WTC11 (cell line): ENCODE results near the gene ADGRA1. TPM values are rescaled to one million over a fixed set of nuclear protein-coding genes. Genes with fewer than 3 reads are reported as not detected.

Experiments used
- ATAC-seq: fragments of 200-7000 bp; cut with Tn5 transposase; 2 replicates; pipeline ENCODE4 v1.10.0; 2021; ENCODE audit warnings: mild to moderate bottlenecking, moderate library complexity
- CTCF ChIA-PET: fragments of 300-600 bp; sonication (Branson Sonifier 250); formaldehyde crosslinking; loops from one replicate; lab custom pipeline; 2021; ENCODE audit warnings: antibody characterized with exemption; lab: Charles Lee
- POLR2A ChIA-PET: fragments of 350-600 bp; sonication (Branson Sonifier 250); formaldehyde crosslinking; loops from one replicate; lab custom pipeline; 2021; ENCODE audit warnings: antibody characterized with exemption; lab: Charles Lee
- DNase-seq: peaks from one replicate; pipeline ENCODE4 v3.0.0; 2021; ENCODE audit warnings: low spot score
- H3K27ac Mint-ChIP-seq: 2 replicates; pipeline ENCODE4 v1.8.0; 2021; ENCODE audit warnings: mixed read lengths
- H3K27me3 Mint-ChIP-seq: 2 replicates; pipeline ENCODE4 v1.8.0; 2021; ENCODE audit warnings: low read depth, mild to moderate bottlenecking, moderate library complexity, mixed read lengths
- H3K36me3 Mint-ChIP-seq: 2 replicates; pipeline ENCODE4 v1.8.0; 2021; ENCODE audit warnings: mixed read lengths
- H3K4me1 Mint-ChIP-seq: 2 replicates; pipeline ENCODE4 v1.8.0; 2022; ENCODE audit warnings: mixed read lengths
- H3K4me3 Mint-ChIP-seq: 2 replicates; pipeline ENCODE4 v1.8.0; 2021; ENCODE audit warnings: mild to moderate bottlenecking, moderate library complexity, mixed read lengths
- H3K9me3 Mint-ChIP-seq: 2 replicates; pipeline ENCODE4 v1.8.0; 2021; ENCODE audit warnings: mixed read lengths
- ATF1 ChIP-seq: sonication (generic); formaldehyde crosslinking; IDR thresholded peaks from 2 replicates; pipeline ENCODE4 v1.8.1; 2023; ENCODE audit warnings: mild to moderate bottlenecking, moderate library complexity, missing genetic modification reagents
- ESRRA ChIP-seq: sonication (generic); formaldehyde crosslinking; IDR thresholded peaks from 2 replicates; pipeline ENCODE4 v1.8.1; 2022; ENCODE audit warnings: mild to moderate bottlenecking, missing genetic modification reagents, borderline replicate concordance
- FOXJ3 ChIP-seq: sonication (generic); formaldehyde crosslinking; IDR thresholded peaks from 2 replicates; pipeline ENCODE4 v1.9.0; 2021; ENCODE audit warnings: missing genetic modification reagents, mild to moderate bottlenecking, borderline replicate concordance
- GRHL2 ChIP-seq: fragments of 250-450 bp; sonication (Bioruptor Pico); IDR thresholded peaks from 2 replicates; pipeline ENCODE4 v1.8.0; 2022; ENCODE audit warnings: mild to moderate bottlenecking, moderate library complexity; ENCODE audit not compliant: insufficient replicate concordance, severe bottlenecking
- HMGA2 ChIP-seq: fragments of 250-450 bp; sonication (Bioruptor Pico); IDR thresholded peaks from 2 replicates; pipeline ENCODE4 v1.4.0; 2021; ENCODE audit warnings: mild to moderate bottlenecking, moderate library complexity
- JUN ChIP-seq: sonication (generic); formaldehyde crosslinking; IDR thresholded peaks from 2 replicates; pipeline ENCODE4 v1.8.0; 2023; ENCODE audit warnings: mild to moderate bottlenecking, missing genetic modification reagents
- KAT7 ChIP-seq: sonication (generic); formaldehyde crosslinking; IDR thresholded peaks from 2 replicates; pipeline ENCODE4 v1.8.1; 2023; ENCODE audit warnings: missing genetic modification reagents, mild to moderate bottlenecking, borderline replicate concordance
- NR1H2 ChIP-seq: sonication (generic); formaldehyde crosslinking; IDR thresholded peaks from 2 replicates; pipeline ENCODE4 v1.9.0; 2021; ENCODE audit warnings: mild to moderate bottlenecking, moderate library complexity, missing genetic modification reagents
- OVOL2 ChIP-seq: fragments of 250-450 bp; sonication (Bioruptor Pico); IDR thresholded peaks from 2 replicates; pipeline ENCODE4 v1.9.0; 2021; ENCODE audit warnings: mild to moderate bottlenecking, borderline replicate concordance
- TCF7 ChIP-seq: sonication (generic); formaldehyde crosslinking; IDR thresholded peaks from 2 replicates; pipeline ENCODE4 v1.8.0; 2022; ENCODE audit warnings: mild to moderate bottlenecking, low read depth, missing genetic modification reagents, moderate library complexity
- ZNF219 ChIP-seq: sonication (generic); formaldehyde crosslinking; IDR thresholded peaks from 2 replicates; pipeline ENCODE4 v1.8.0; 2023; ENCODE audit warnings: missing genetic modification reagents, mild to moderate bottlenecking, borderline replicate concordance
- ZNF317 ChIP-seq: sonication (generic); formaldehyde crosslinking; IDR thresholded peaks from 2 replicates; pipeline ENCODE4 v1.8.1; 2023; ENCODE audit warnings: low read depth, mild to moderate bottlenecking, moderate library complexity, missing genetic modification reagents, borderline replicate concordance
- ZNF423 ChIP-seq: fragments of 250-450 bp; sonication (Bioruptor Pico); IDR thresholded peaks from 2 replicates; pipeline ENCODE4 v2.1.2; 2022; ENCODE audit warnings: mild to moderate bottlenecking, moderate library complexity
- total RNA-seq: library from RNA; stranded (reverse); gene quantifications from 3 replicates; pipeline ENCODE4 v1.2.3, GENCODE V29; 2021
- TF ChIP-seq, protein P1 (sequence below): fragments of 250-450 bp; sonication (Bioruptor Pico); IDR thresholded peaks from 2 replicates; pipeline ENCODE4 v1.8.0; 2021; ENCODE audit warnings: mild to moderate bottlenecking
- TF ChIP-seq, protein P2 (sequence below): sonication (generic); formaldehyde crosslinking; IDR thresholded peaks from 2 replicates; pipeline ENCODE4 v1.8.1; 2022; ENCODE audit warnings: low read depth, mild to moderate bottlenecking, moderate library complexity, missing genetic modification reagents, borderline replicate concordance
- TF ChIP-seq, protein P3 (sequence below): sonication (generic); formaldehyde crosslinking; IDR thresholded peaks from 2 replicates; pipeline ENCODE4 v1.8.1; 2022; ENCODE audit warnings: missing genetic modification reagents, borderline replicate concordance
- TF ChIP-seq, protein P4 (sequence below): sonication (generic); formaldehyde crosslinking; IDR thresholded peaks from 2 replicates; pipeline ENCODE4 v1.8.1; 2023; ENCODE audit warnings: mild to moderate bottlenecking, missing genetic modification reagents
- TF ChIP-seq, protein P5 (sequence below): sonication (generic); formaldehyde crosslinking; IDR thresholded peaks from 2 replicates; pipeline ENCODE4 v1.8.1; 2023; ENCODE audit warnings: mild to moderate bottlenecking, missing genetic modification reagents, moderate library complexity
- TF ChIP-seq, protein P6 (sequence below): sonication (generic); formaldehyde crosslinking; IDR thresholded peaks from 2 replicates; pipeline ENCODE4 v1.8.1; 2022; ENCODE audit warnings: mild to moderate bottlenecking, moderate library complexity, missing genetic modification reagents
- TF ChIP-seq, protein P7 (sequence below): sonication (generic); formaldehyde crosslinking; IDR thresholded peaks from 2 replicates; pipeline ENCODE4 v1.8.0; 2022; ENCODE audit warnings: missing genetic modification reagents

Gene ADGRA1
- total RNA-seq, 1 experiment from 2014 or later, result 0.20 TPM

DNA sequence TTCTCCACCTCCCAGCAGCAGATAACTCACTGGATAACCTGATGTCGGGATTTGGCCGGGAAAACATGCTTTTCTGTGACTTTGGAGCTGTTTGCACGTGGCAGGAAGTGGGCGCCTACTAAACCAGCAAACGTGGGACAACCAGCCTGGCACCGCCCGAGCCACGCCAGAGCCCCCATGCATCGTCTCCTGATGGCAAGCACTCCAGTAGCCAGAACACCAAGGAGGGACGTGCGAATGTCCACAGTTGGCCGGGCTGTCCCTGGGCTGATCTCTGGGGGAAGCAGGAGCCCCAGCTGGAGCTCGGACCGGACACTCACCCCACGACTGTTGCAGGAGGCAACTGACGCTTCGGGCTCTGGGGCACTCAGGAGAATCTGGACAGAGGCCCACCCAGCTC is 7.1 kb downstream of the ADGRA1 start:
- H3K4me3 Mint-ChIP-seq, result no peak overlapping the region
- TF ChIP-seq, protein P1, sequence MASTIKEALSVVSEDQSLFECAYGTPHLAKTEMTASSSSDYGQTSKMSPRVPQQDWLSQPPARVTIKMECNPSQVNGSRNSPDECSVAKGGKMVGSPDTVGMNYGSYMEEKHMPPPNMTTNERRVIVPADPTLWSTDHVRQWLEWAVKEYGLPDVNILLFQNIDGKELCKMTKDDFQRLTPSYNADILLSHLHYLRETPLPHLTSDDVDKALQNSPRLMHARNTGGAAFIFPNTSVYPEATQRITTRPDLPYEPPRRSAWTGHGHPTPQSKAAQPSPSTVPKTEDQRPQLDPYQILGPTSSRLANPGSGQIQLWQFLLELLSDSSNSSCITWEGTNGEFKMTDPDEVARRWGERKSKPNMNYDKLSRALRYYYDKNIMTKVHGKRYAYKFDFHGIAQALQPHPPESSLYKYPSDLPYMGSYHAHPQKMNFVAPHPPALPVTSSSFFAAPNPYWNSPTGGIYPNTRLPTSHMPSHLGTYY (CRISPR knock-in tag), result no peak
- TF ChIP-seq, protein P2, sequence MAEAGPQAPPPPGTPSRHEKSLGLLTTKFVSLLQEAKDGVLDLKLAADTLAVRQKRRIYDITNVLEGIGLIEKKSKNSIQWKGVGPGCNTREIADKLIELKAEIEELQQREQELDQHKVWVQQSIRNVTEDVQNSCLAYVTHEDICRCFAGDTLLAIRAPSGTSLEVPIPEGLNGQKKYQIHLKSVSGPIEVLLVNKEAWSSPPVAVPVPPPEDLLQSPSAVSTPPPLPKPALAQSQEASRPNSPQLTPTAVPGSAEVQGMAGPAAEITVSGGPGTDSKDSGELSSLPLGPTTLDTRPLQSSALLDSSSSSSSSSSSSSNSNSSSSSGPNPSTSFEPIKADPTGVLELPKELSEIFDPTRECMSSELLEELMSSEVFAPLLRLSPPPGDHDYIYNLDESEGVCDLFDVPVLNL (CRISPR knock-in tag), result no peak
- TF ChIP-seq ATF1 (CRISPR knock-in tag) (no peak), GRHL2 (no peak), KAT7 (CRISPR knock-in tag) (no peak), ZNF219 (CRISPR knock-in tag) (no peak), ZNF423 (CRISPR knock-in tag) (no peak), FOXJ3 (CRISPR knock-in tag) (no peak), JUN (CRISPR knock-in tag) (no peak)
- TF ChIP-seq, protein P3, sequence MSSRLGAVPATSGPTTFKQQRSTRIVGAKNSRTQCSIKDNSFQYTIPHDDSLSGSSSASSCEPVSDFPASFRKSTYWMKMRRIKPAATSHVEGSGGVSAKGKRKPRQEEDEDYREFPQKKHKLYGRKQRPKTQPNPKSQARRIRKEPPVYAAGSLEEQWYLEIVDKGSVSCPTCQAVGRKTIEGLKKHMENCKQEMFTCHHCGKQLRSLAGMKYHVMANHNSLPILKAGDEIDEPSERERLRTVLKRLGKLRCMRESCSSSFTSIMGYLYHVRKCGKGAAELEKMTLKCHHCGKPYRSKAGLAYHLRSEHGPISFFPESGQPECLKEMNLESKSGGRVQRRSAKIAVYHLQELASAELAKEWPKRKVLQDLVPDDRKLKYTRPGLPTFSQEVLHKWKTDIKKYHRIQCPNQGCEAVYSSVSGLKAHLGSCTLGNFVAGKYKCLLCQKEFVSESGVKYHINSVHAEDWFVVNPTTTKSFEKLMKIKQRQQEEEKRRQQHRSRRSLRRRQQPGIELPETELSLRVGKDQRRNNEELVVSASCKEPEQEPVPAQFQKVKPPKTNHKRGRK (CRISPR knock-in tag), result no peak
- TF ChIP-seq, protein P4, sequence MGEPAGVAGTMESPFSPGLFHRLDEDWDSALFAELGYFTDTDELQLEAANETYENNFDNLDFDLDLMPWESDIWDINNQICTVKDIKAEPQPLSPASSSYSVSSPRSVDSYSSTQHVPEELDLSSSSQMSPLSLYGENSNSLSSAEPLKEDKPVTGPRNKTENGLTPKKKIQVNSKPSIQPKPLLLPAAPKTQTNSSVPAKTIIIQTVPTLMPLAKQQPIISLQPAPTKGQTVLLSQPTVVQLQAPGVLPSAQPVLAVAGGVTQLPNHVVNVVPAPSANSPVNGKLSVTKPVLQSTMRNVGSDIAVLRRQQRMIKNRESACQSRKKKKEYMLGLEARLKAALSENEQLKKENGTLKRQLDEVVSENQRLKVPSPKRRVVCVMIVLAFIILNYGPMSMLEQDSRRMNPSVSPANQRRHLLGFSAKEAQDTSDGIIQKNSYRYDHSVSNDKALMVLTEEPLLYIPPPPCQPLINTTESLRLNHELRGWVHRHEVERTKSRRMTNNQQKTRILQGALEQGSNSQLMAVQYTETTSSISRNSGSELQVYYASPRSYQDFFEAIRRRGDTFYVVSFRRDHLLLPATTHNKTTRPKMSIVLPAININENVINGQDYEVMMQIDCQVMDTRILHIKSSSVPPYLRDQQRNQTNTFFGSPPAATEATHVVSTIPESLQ (CRISPR knock-in tag), result no peak
- CTCF ChIA-PET, result no interaction called here
- ATAC-seq (no peak), DNase-seq (no peak)
- H3K36me3 Mint-ChIP-seq, result no peaks in the 10 kb centered on the region
- H3K9me3 Mint-ChIP-seq, result no peaks in the 10 kb centered on the region
- POLR2A ChIA-PET, result no interaction called here
- peaks cover 12% of the 10 kb centered on the region for H3K27me3 Mint-ChIP-seq
- H3K4me1 Mint-ChIP-seq, result no peaks in the 10 kb centered on the region
- no peak overlapping the region for H3K27ac Mint-ChIP-seq

DNA sequence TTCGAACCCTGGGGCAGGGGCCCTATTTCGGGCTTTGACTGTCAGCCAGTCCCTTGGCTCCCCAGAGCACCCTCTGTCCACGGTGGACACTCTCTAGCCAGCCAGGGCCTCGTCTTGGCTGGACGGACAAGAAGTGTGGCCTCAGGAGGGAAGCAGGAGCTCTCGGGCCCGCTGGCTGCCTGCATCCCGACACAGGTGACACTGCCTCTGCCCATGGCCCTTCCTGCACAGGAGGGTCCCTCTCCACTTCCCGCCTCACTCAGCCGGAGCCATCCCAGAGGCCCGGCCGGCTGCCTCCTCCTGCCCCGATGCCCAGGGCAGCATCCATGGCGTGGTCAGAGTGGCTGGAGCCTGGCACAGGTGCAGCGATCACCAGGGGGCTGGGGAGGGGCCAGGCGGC is 7.9 kb downstream of the ADGRA1 start:
- ChIA-PET CTCF (no interaction called here), POLR2A (no interaction called here)
- H3K27ac Mint-ChIP-seq, result no peak overlapping the region
- no peaks in the 10 kb centered on the region for H3K36me3 Mint-ChIP-seq
- H3K4me3 Mint-ChIP-seq, result no peak overlapping the region
- no peaks in the 10 kb centered on the region for H3K9me3 Mint-ChIP-seq
- peaks cover 4% of the 10 kb centered on the region for H3K27me3 Mint-ChIP-seq
- TF ChIP-seq ESRRA (CRISPR knock-in tag), result no peak
- TF ChIP-seq, all 79 proteins: peak for 0
- ATAC-seq (no peak), DNase-seq (no peak)
- peaks cover 3% of the 10 kb centered on the region for H3K4me1 Mint-ChIP-seq

DNA sequence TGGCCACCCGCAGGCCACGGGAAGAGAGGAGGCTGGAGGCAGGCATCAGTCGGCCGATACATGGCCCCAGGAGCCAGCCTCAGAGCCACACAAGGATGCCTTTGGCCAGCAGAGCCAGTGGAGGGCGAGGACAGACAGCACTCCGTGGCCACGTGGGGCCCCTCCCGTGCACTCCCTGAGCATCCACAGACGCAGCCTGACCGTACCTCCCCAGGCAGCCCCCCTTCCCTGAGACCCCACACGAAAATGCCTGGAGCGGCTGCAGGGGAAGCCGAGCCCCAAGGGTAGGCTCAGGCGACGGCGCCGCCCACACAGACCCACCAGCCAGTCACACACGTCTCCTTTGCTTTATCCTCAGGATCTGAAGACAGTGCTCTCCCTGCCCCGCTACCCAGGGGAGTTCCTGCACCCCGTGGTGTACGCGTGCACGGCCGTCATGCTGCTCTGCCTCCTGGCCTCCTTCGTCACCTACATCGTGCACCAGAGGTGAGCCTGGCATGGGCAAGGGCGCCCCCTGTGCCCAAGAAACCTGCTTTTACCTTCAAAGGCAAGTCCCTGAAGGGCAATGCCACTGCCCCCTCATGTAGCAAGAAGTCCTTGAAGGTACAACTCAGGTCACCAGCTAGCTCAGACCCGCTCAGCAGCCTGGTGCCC is 9.0 kb downstream of the ADGRA1 start:
- POLR2A ChIA-PET, result no interaction called here
- H3K27me3 Mint-ChIP-seq, result no peaks in the 10 kb centered on the region
- H3K36me3 Mint-ChIP-seq, result no peaks in the 10 kb centered on the region
- peaks cover 14% of the 10 kb centered on the region for H3K4me1 Mint-ChIP-seq
- no peak overlapping the region for H3K4me3 Mint-ChIP-seq
- DNase-seq (peak; percentile 44), ATAC-seq (no peak)
- CTCF ChIA-PET, result interaction anchor here (1.1 to 1.5 kb wide), 4 partner anchors 12 to 159 kb away, joined by 4 to 5 read pairs (median 4); no protein-coding TSS in a partner anchor
- no peaks in the 10 kb centered on the region for H3K9me3 Mint-ChIP-seq
- H3K27ac Mint-ChIP-seq, result 0 out of 2 replicates have a peak overlapping the region, but pooled peaks have one; percentile 24
- TF ChIP-seq ZNF317 (CRISPR knock-in tag) (no peak), NR1H2 (CRISPR knock-in tag) (no peak), TCF7 (no peak), HMGA2 (CRISPR knock-in tag) (no peak), OVOL2 (CRISPR knock-in tag) (no peak)
- TF ChIP-seq, protein P5, sequence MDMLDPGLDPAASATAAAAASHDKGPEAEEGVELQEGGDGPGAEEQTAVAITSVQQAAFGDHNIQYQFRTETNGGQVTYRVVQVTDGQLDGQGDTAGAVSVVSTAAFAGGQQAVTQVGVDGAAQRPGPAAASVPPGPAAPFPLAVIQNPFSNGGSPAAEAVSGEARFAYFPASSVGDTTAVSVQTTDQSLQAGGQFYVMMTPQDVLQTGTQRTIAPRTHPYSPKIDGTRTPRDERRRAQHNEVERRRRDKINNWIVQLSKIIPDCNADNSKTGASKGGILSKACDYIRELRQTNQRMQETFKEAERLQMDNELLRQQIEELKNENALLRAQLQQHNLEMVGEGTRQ (CRISPR knock-in tag), result no peak
- TF ChIP-seq, protein P6, sequence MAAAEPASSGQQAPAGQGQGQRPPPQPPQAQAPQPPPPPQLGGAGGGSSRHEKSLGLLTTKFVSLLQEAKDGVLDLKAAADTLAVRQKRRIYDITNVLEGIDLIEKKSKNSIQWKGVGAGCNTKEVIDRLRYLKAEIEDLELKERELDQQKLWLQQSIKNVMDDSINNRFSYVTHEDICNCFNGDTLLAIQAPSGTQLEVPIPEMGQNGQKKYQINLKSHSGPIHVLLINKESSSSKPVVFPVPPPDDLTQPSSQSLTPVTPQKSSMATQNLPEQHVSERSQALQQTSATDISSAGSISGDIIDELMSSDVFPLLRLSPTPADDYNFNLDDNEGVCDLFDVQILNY, result no peak
- TF ChIP-seq, protein P7, sequence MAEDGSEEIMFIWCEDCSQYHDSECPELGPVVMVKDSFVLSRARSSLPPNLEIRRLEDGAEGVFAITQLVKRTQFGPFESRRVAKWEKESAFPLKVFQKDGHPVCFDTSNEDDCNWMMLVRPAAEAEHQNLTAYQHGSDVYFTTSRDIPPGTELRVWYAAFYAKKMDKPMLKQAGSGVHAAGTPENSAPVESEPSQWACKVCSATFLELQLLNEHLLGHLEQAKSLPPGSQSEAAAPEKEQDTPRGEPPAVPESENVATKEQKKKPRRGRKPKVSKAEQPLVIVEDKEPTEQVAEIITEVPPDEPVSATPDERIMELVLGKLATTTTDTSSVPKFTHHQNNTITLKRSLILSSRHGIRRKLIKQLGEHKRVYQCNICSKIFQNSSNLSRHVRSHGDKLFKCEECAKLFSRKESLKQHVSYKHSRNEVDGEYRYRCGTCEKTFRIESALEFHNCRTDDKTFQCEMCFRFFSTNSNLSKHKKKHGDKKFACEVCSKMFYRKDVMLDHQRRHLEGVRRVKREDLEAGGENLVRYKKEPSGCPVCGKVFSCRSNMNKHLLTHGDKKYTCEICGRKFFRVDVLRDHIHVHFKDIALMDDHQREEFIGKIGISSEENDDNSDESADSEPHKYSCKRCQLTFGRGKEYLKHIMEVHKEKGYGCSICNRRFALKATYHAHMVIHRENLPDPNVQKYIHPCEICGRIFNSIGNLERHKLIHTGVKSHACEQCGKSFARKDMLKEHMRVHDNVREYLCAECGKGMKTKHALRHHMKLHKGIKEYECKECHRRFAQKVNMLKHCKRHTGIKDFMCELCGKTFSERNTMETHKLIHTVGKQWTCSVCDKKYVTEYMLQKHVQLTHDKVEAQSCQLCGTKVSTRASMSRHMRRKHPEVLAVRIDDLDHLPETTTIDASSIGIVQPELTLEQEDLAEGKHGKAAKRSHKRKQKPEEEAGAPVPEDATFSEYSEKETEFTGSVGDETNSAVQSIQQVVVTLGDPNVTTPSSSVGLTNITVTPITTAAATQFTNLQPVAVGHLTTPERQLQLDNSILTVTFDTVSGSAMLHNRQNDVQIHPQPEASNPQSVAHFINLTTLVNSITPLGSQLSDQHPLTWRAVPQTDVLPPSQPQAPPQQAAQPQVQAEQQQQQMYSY (CRISPR knock-in tag), result no peak
